Activated naive CD8-positive, alpha-beta T cell (primary cell): ENCODE measurements around the gene PHTF2.
"Not testable (repeated sequence)": the region's sequence is repeated elsewhere in the genome, so short reads cannot be mapped to it uniquely, and the experiment has no call there.

Experiments used
- H3K27ac Mint-ChIP-seq: one replicate; pipeline ENCODE4 v1.8.0; 2021; ENCODE audit warnings: mixed read lengths
- H3K27me3 Mint-ChIP-seq: one replicate; pipeline ENCODE4 v1.8.0; 2021; ENCODE audit warnings: mixed read lengths
- H3K36me3 Mint-ChIP-seq: one replicate; pipeline ENCODE4 v1.8.0; 2021; ENCODE audit warnings: mixed read lengths
- H3K4me1 Mint-ChIP-seq: one replicate; pipeline ENCODE4 v1.8.0; 2021; ENCODE audit warnings: low read depth, mixed read lengths
- H3K4me3 Mint-ChIP-seq: one replicate; pipeline ENCODE4 v1.8.0; 2021; ENCODE audit warnings: mild to moderate bottlenecking, mixed read lengths
- H3K9me3 Mint-ChIP-seq: one replicate; pipeline ENCODE4 v1.8.0; 2021; ENCODE audit warnings: low read depth, mixed read lengths

The PHTF2 gene

GRCh38 chr7:77866370-77866769, 67.8 kb downstream of the PHTF2 start:
- no peak overlapping the region for H3K27ac Mint-ChIP-seq
- no peak overlapping the region for H3K4me3 Mint-ChIP-seq
- peaks cover 17% of the 10 kb centered on the region for H3K4me1 Mint-ChIP-seq
- H3K9me3 Mint-ChIP-seq = peaks cover 9% of the 10 kb centered on the region
- peaks cover 21% of the 10 kb centered on the region for H3K36me3 Mint-ChIP-seq
- H3K27me3 Mint-ChIP-seq = no peaks in the 10 kb centered on the region

DNA sequence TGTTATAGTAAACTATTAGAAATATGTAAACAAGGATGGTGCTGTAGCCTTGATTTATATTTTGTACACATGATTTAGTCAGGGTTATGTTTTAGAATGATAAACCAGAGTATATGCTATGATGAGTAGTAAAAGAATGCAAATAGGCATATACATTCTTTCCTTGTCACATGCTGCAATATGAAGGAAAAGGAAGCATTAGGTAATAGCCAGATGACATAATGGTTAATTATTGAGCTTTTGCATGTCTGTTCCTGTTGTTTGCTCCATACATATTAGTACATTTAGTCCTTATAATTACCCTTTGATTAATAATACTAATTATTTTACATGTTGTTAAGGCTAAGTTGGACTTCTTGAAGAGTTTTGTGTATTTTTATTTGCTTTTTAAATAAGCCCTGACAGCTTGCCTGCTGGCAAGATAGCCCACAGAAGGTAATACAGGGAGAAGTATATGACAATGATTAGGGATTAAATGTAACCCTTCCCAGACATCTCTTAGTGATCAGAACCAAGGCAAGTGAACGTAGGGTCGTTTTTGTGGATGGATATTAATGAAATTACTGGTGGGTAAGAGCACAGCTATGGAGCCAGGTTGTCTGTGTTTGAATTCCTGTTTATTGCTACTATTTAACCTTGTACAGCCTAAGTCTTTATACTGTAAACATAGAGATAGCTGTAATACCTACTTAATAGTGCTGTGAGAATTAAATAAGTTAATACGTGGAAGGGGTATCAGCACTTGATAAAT, 68.4 kb downstream of the PHTF2 start:
- H3K36me3 Mint-ChIP-seq = peaks cover 22% of the 10 kb centered on the region
- no peak overlapping the region for H3K4me3 Mint-ChIP-seq
- H3K27me3 Mint-ChIP-seq = no peaks in the 10 kb centered on the region
- H3K27ac Mint-ChIP-seq = no peak overlapping the region
- peaks cover 17% of the 10 kb centered on the region for H3K4me1 Mint-ChIP-seq
- peaks cover 9% of the 10 kb centered on the region for H3K9me3 Mint-ChIP-seq

- peaks cover 17% of the 10 kb centered on the region for H3K4me1 Mint-ChIP-seq
- H3K4me3 Mint-ChIP-seq = no peak overlapping the region
- H3K27ac Mint-ChIP-seq = no peak overlapping the region
- peaks cover 9% of the 10 kb centered on the region for H3K9me3 Mint-ChIP-seq
- H3K27me3 Mint-ChIP-seq = no peaks in the 10 kb centered on the region
- H3K36me3 Mint-ChIP-seq = peaks cover 23% of the 10 kb centered on the region
These were observed 68.9 kb downstream of the PHTF2 start for GRCh38 chr7:77867537-77867865.

GRCh38 chr7:77872256-77872655, 73.7 kb downstream of the PHTF2 start:
- H3K4me1 Mint-ChIP-seq, H3K9me3 Mint-ChIP-seq, H3K27me3 Mint-ChIP-seq, H3K27ac Mint-ChIP-seq, H3K4me3 Mint-ChIP-seq: not testable (repeated sequence)
- peaks cover 26% of the 10 kb centered on the region for H3K36me3 Mint-ChIP-seq

- H3K27me3 Mint-ChIP-seq, H3K27ac Mint-ChIP-seq, H3K9me3 Mint-ChIP-seq, H3K4me3 Mint-ChIP-seq, H3K4me1 Mint-ChIP-seq: not testable (repeated sequence)
- H3K36me3 Mint-ChIP-seq = peaks cover 27% of the 10 kb centered on the region
These were observed 75.1 kb downstream of the PHTF2 start for GRCh38 chr7:77873416-77874327.

DNA sequence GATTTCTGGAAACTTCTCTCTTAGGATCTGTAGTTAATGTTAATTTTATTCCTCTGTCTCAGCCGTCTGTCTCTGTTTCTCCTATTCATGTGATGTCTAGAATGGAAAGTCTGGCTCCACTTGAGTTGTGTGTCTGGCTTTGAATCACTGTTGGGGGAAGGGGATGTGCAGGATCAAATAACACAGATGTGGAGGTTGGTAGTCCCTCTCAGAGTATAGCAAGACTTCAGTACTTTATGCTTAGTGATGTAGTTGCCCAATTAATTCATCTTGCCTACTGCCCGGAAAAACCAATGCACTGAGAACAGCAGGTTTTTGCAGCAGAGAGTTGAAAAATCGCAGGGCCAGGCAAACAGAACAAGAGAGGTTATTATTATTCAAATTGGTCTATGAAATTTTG, 79.2 kb downstream of the PHTF2 start:
- Mint-ChIP-seq H3K4me3 (no peak overlapping the region), H3K9me3 (no peaks in the 10 kb centered on the region), H3K36me3 (peaks cover 21% of the 10 kb centered on the region), H3K27me3 (no peaks in the 10 kb centered on the region), H3K4me1 (peaks cover 6% of the 10 kb centered on the region), H3K27ac (no peak overlapping the region)

DNA sequence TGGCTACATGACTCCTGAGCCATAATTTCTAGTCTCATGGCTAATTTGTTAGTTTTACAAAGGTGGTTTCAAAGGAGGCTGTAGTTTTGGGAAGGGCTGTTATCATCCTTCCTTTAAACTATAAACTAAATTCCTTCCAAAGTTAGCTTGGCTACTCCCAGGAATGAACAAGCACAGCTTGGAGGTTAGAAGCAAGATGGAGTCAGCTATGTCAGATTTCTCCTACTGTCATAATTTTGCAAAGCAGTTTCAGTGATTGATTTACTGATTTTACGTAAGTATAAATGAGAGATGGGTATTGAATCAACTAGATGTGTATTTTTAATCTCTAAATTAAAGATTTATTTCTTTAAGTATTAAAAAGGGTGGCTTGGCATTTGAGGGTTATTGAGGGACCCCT, 79.9 kb downstream of the PHTF2 start:
- no peaks in the 10 kb centered on the region for H3K27me3 Mint-ChIP-seq
- peaks cover 7% of the 10 kb centered on the region for H3K4me1 Mint-ChIP-seq
- peaks cover 21% of the 10 kb centered on the region for H3K36me3 Mint-ChIP-seq
- H3K9me3 Mint-ChIP-seq = no peaks in the 10 kb centered on the region
- H3K27ac Mint-ChIP-seq = no peak overlapping the region
- no peak overlapping the region for H3K4me3 Mint-ChIP-seq

- Mint-ChIP-seq H3K36me3 (peaks cover 21% of the 10 kb centered on the region), H3K4me3 (no peak overlapping the region), H3K27ac (no peak overlapping the region), H3K27me3 (no peaks in the 10 kb centered on the region), H3K9me3 (no peaks in the 10 kb centered on the region), H3K4me1 (peaks cover 7% of the 10 kb centered on the region)
These were observed 80.7 kb downstream of the PHTF2 start for GRCh38 chr7:77879272-77879671.

GRCh38 chr7:77881871-77882270, 83.3 kb downstream of the PHTF2 start:
- Mint-ChIP-seq H3K27me3 (no peaks in the 10 kb centered on the region), H3K36me3 (peaks cover 14% of the 10 kb centered on the region), H3K4me1 (peaks cover 4% of the 10 kb centered on the region), H3K9me3 (no peaks in the 10 kb centered on the region), H3K27ac (no peak overlapping the region), H3K4me3 (no peak overlapping the region)

GRCh38 chr7:77885155-77885554, 86.6 kb downstream of the PHTF2 start:
- Mint-ChIP-seq H3K36me3 (peaks cover 11% of the 10 kb centered on the region), H3K9me3 (no peaks in the 10 kb centered on the region), H3K27me3 (no peaks in the 10 kb centered on the region), H3K4me3 (no peak overlapping the region), H3K27ac (no peak overlapping the region), H3K4me1 (peaks cover 12% of the 10 kb centered on the region)

GRCh38 chr7:77887567-77887966, 89.0 kb downstream of the PHTF2 start:
- no peaks in the 10 kb centered on the region for H3K9me3 Mint-ChIP-seq
- H3K36me3 Mint-ChIP-seq = peaks cover 3% of the 10 kb centered on the region
- no peaks in the 10 kb centered on the region for H3K27me3 Mint-ChIP-seq
- peaks cover 11% of the 10 kb centered on the region for H3K4me1 Mint-ChIP-seq
- H3K27ac Mint-ChIP-seq = no peak overlapping the region
- no peak overlapping the region for H3K4me3 Mint-ChIP-seq

- H3K4me1 Mint-ChIP-seq = peaks cover 8% of the 10 kb centered on the region
- H3K27me3 Mint-ChIP-seq = no peaks in the 10 kb centered on the region
- H3K27ac Mint-ChIP-seq = no peak overlapping the region
These were observed 90.4 kb downstream of the PHTF2 start for GRCh38 chr7:77888998-77889397.

GRCh38 chr7:77893813-77894212, 95.2 kb downstream of the PHTF2 start:
- H3K4me3 Mint-ChIP-seq = no peak overlapping the region
- H3K27me3 Mint-ChIP-seq = no peaks in the 10 kb centered on the region
- H3K27ac Mint-ChIP-seq = no peak overlapping the region
- H3K4me1 Mint-ChIP-seq = peaks cover 2% of the 10 kb centered on the region
- H3K9me3 Mint-ChIP-seq = no peaks in the 10 kb centered on the region
- H3K36me3 Mint-ChIP-seq = no peaks in the 10 kb centered on the region

More at GRCh38 chr7:77888998-77889397, 90.4 kb downstream of the PHTF2 start:
- peaks cover 3% of the 10 kb centered on the region for H3K36me3 Mint-ChIP-seq
- no peaks in the 10 kb centered on the region for H3K9me3 Mint-ChIP-seq
- H3K4me3 Mint-ChIP-seq = no peak overlapping the region

DNA sequence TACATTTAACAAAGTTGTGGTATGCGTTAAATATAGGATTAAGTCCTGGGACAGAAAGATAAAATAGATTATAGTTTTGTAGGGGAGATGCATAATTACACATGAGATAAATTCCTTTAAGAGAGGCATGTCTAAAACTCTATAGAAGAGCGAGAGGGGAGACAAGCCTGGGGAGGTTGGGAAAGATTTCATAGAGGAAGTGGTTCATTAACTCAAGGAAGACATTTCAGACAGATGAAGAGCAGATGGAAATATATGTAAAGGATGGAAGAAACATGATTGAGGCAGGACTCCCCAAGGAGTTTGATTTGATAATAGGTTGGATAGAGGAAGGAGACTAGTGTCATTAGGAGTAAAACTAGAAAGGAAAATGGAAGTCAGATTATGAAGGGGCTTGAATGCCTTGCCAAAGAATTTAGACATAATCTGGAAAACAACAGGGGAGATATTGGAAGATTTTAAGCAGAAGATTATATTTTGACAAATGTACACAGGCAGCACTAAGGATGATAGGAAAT, 96.1 kb downstream of the PHTF2 start:
- Mint-ChIP-seq H3K4me1 (peaks cover 2% of the 10 kb centered on the region), H3K36me3 (no peaks in the 10 kb centered on the region), H3K9me3 (no peaks in the 10 kb centered on the region), H3K27me3 (no peaks in the 10 kb centered on the region), H3K4me3 (no peak overlapping the region), H3K27ac (no peak overlapping the region)

- H3K27me3 Mint-ChIP-seq = no peaks in the 10 kb centered on the region
- no peak overlapping the region for H3K4me3 Mint-ChIP-seq
- no peaks in the 10 kb centered on the region for H3K36me3 Mint-ChIP-seq
- H3K4me1 Mint-ChIP-seq = no peaks in the 10 kb centered on the region
- no peak overlapping the region for H3K27ac Mint-ChIP-seq
- no peaks in the 10 kb centered on the region for H3K9me3 Mint-ChIP-seq
These were observed 97.3 kb downstream of the PHTF2 start for GRCh38 chr7:77895905-77896304.
